Measurements from ENCODE around the gene POLR3H.
"Not testable (repeated sequence)": the region's sequence is repeated elsewhere in the genome, so short reads cannot be mapped to it uniquely, and the experiment has no call there.

POLR3H gene, protein sequence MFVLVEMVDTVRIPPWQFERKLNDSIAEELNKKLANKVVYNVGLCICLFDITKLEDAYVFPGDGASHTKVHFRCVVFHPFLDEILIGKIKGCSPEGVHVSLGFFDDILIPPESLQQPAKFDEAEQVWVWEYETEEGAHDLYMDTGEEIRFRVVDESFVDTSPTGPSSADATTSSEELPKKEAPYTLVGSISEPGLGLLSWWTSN

DNA sequence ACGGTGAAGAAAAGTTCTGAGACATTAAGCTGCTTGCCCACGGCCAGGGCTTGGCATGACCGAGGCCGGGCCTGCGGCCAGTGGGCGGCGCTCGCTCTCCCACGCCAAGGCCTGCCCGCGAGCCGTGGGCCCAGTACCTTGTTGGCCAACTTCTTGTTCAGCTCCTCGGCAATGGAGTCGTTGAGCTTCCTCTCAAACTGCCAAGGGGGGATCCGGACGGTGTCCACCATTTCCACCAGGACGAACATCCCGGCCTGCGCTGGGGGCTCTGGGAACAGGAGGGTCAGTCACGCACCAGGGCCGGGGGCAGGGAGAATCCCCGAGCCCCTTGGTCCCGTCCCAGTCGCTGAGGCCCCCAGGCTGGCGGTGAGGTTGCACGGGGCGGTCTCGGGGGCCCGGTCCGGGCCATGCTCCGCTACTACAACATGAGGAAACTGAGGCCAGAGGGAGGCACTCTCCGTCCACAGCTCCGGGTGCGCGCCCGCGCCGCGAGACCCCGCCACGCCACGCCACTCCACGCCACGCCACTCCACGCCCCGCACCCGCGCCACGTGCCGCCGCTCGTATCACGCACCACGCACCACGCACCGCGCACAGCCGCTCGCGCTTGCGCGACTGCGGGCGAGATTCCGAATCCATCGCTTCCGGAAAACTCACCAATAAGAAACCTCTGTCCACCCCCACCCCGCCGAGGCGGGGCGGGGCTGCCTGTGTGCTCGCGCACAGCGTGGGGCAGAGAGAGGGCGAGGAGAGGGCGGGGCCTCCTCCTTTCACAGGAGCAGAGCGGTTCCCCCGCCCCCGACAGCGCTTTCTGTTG, at the start of gene POLR3H:
TSS of gene POLR3H (minus strand) at position 617 of the 817 bp plus-strand sequence. CDS start at position 248, 369 bp downstream.
- H3K4me3 ChIP-seq (ENCODE audit: low read length) = peak within 1 kb of the TSS; percentile 91
- H3K9ac ChIP-seq (ENCODE audit: low read length) = peak within 1 kb of the TSS; percentile 97
- DNase-seq (ENCODE audit: low read depth) = peak; percentile 99
- no peaks in the 10 kb centered on the region for H3K36me3 ChIP-seq (ENCODE audit: control insufficient read depth, insufficient read depth, low read length, severe bottlenecking)
- no peaks in the 10 kb centered on the region for H3K9me3 ChIP-seq (ENCODE audit: control insufficient read depth, low read length)
- no peaks in the 10 kb centered on the region for H3K27me3 ChIP-seq (replicated peaks; ENCODE audit: control insufficient read depth, insufficient read depth, low read length)
- H3K4me1 ChIP-seq (ENCODE audit: control insufficient read depth, insufficient read depth, low read length) = peaks cover 39% of the 10 kb centered on the region

DNA sequence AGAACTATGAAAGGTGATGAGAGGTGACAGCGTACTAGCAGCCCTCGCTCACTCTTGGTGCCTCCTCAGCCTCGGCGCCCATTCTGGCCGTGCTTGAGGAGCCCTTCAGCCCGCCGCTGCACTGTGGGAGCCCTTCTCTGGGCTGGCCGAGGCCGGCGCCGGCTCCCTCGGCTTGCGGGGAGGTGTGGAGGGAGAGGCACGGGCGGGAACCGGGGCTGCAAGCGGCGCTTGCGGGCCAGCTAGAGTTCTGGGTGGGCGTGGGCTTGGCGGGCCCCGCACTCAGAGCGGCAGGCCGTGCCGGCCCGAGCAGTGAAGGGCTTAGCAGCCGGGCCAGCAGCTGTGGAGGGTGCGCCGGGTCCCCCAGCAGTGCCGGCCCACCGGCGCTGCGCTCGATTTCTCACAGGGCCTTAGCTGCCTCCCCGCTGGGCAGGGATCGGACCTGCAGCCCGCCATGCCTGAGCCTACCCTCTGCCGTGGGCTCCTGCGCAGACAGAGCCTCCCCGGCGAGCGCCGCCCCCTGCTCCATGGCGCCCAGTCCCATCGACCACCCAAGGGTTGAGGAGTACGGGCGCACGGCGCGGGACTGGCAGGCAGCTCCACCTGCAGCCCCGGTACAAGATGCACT, 49.2 kb upstream of the POLR3H start:
- H3K36me3 ChIP-seq (ENCODE audit: control insufficient read depth, insufficient read depth, low read length, severe bottlenecking); H3K9me3 ChIP-seq (ENCODE audit: control insufficient read depth, low read length); H3K9ac ChIP-seq (ENCODE audit: low read length); H3K4me3 ChIP-seq (ENCODE audit: low read length); H3K27me3 ChIP-seq (replicated peaks; ENCODE audit: control insufficient read depth, insufficient read depth, low read length); DNase-seq (ENCODE audit: low read depth): not testable (repeated sequence)
- H3K4me1 ChIP-seq (ENCODE audit: control insufficient read depth, insufficient read depth, low read length) = peaks cover 18% of the 10 kb centered on the region

DNA sequence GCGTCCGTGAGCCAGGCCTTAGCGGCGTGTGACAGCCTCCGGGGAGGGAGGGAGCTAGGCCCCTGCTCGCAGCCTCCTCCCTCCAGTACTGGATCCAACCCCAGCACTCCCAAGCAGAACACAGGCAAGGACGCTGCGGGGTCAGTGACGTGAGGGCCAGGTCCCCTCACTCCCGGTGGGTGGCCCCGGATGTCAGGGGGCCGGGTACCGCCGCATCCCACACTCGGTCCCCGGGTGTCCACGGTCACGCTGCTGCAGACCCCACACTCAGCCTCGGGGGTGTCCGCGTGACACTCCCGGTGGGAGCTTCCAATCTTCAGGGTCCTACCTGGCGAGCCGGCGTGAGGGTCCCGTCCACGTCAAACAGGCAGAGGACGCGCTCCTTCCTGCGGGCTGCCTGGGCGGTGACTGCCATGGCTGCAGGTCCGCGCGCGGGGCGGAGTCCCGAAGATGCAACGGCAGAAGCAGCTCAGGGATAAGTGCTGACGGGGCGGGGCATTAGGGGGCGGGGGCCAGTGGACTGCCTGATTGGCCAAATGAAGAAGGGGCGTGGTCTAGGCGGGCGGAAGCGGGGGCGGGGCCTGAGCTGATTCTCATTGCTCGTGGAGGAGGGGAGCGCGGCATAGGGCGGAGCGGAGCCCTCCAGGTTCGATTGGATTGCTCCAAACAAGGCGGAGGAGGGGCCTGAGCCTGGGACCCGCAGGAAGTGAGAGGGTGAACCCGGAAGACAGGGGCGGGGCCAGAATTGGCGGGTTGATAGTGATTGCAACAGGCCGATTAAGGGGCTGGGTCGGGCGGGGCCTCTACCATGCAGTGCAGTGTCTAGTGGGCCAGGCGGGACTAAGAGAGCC, 45.3 kb upstream of the POLR3H start, which contains the start of gene PMM1:
TSS of gene PMM1 (minus strand) at position 450 of the 851 bp plus-strand sequence. CDS start at position 415, 35 bp downstream.
- DNase-seq (ENCODE audit: low read depth) = peak; percentile 100
- H3K9ac ChIP-seq (ENCODE audit: low read length) = peak within 1 kb of the TSS; percentile 95
- H3K27me3 ChIP-seq (replicated peaks; ENCODE audit: control insufficient read depth, insufficient read depth, low read length) = no peaks in the 10 kb centered on the region
- peak within 1 kb of the TSS; percentile 98 for H3K4me3 ChIP-seq (ENCODE audit: low read length)
- peaks cover 16% of the 10 kb centered on the region for H3K4me1 ChIP-seq (ENCODE audit: control insufficient read depth, insufficient read depth, low read length)
- H3K36me3 ChIP-seq (ENCODE audit: control insufficient read depth, insufficient read depth, low read length, severe bottlenecking) = peaks cover 6% of the 10 kb centered on the region
- H3K9me3 ChIP-seq (ENCODE audit: control insufficient read depth, low read length) = no peaks in the 10 kb centered on the region

DNA sequence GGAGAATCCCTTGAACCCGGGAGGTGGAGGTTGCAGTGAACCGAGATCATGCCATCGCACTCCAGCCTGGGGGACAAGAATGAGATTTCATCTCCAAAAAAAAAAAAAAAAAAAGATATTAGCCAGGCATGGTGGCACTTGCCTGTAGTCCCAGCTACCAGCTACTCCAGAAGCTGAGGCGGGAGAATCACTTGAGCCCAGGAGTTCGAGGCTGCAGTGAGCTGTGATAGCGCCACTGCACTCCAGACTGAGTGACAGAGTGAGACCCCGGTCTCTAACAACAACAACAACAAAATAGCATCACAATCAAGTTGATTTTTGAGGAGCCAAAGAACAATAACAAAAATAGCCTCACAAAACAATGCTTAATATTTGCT, 43.1 kb upstream of the POLR3H start:
- Histone ChIP-seq H3K9ac (ENCODE audit: low read length) (peak overlapping the region; percentile 95), H3K9me3 (ENCODE audit: control insufficient read depth, low read length) (no peaks in the 10 kb centered on the region), H3K4me3 (ENCODE audit: low read length) (peak overlapping the region; percentile 21), H3K36me3 (ENCODE audit: control insufficient read depth, insufficient read depth, low read length, severe bottlenecking) (peaks cover 27% of the 10 kb centered on the region), H3K4me1 (ENCODE audit: control insufficient read depth, insufficient read depth, low read length) (peaks cover 16% of the 10 kb centered on the region), H3K27me3 (replicated peaks; ENCODE audit: control insufficient read depth, insufficient read depth, low read length) (no peaks in the 10 kb centered on the region)
- no peak for DNase-seq (ENCODE audit: low read depth)

DNA sequence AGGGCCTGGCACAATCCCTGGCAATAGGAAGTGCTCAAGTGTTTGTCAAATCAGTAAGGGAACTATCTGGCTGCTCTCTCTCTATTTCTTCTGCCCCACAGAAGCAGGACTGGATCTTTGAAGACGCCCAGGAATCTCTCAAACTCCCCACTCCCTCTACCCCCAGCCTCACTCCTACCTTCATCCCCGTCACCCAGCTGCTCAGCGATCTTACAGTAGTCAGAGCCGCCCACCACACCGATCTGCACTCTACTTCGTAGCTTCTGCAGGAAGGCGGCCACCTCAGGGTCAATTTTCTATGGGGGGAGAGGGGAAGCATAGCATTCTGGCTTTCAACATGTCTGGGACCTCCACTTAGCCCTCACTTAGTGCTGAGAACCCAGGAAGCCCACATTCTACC, 41.6 kb upstream of the POLR3H start:
- no peak for DNase-seq (ENCODE audit: low read depth)
- no peak overlapping the region for H3K4me3 ChIP-seq (ENCODE audit: low read length)
- H3K4me1 ChIP-seq (ENCODE audit: control insufficient read depth, insufficient read depth, low read length) = peaks cover 16% of the 10 kb centered on the region
- H3K9ac ChIP-seq (ENCODE audit: low read length) = no peak overlapping the region
- no peaks in the 10 kb centered on the region for H3K27me3 ChIP-seq (replicated peaks; ENCODE audit: control insufficient read depth, insufficient read depth, low read length)
- H3K9me3 ChIP-seq (ENCODE audit: control insufficient read depth, low read length) = no peaks in the 10 kb centered on the region
- peaks cover 31% of the 10 kb centered on the region for H3K36me3 ChIP-seq (ENCODE audit: control insufficient read depth, insufficient read depth, low read length, severe bottlenecking)

DNA sequence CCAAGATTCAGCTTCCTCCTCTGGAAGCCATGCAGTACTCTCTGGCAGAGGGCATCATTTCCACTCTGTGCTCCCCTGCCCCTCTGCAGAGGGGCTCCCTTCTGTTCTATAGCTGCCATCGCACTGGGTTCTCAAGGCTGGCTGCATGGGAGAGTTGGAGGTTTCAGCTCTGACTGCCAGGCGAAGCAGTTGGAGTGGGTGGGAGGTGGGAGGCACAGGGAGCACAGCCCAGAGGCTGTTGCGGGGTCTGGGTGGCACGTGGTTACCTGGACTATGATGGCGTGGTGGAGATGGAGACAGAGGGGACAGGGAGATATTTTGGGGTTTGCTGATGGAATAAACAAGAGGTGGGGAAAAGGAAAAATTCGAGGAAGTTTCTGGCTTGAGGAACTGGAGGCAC, 40.6 kb upstream of the POLR3H start:
- Histone ChIP-seq H3K27me3 (replicated peaks; ENCODE audit: control insufficient read depth, insufficient read depth, low read length) (no peaks in the 10 kb centered on the region), H3K4me3 (ENCODE audit: low read length) (no peak overlapping the region), H3K9ac (ENCODE audit: low read length) (no peak overlapping the region), H3K36me3 (ENCODE audit: control insufficient read depth, insufficient read depth, low read length, severe bottlenecking) (peaks cover 37% of the 10 kb centered on the region), H3K9me3 (ENCODE audit: control insufficient read depth, low read length) (no peaks in the 10 kb centered on the region), H3K4me1 (ENCODE audit: control insufficient read depth, insufficient read depth, low read length) (peaks cover 16% of the 10 kb centered on the region)
- DNase-seq (ENCODE audit: low read depth) = no peak

DNA sequence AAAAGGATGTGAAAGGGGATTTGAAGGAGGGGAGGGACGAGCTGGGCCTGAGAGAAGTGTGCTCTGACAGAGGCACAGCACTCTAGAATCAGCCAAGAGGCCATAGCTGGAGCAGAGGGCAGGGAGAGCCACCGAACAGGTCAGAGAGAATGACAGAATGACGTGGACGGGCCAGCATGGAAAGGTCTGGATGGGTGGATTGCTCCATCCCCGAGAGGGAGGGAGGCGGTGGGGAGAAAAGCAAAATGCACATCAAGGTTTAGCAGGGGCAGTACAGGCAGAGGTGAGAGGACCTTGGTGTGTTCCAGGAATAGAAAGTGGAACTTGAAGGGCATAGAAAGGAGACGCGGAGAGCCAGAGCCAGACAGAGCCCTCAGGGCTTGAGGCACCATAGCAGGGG, 38.4 kb upstream of the POLR3H start:
- H3K9ac ChIP-seq (ENCODE audit: low read length) = no peak overlapping the region
- no peak for DNase-seq (ENCODE audit: low read depth)
- peaks cover 59% of the 10 kb centered on the region for H3K36me3 ChIP-seq (ENCODE audit: control insufficient read depth, insufficient read depth, low read length, severe bottlenecking)
- H3K4me1 ChIP-seq (ENCODE audit: control insufficient read depth, insufficient read depth, low read length) = peaks cover 4% of the 10 kb centered on the region
- no peaks in the 10 kb centered on the region for H3K9me3 ChIP-seq (ENCODE audit: control insufficient read depth, low read length)
- H3K27me3 ChIP-seq (replicated peaks; ENCODE audit: control insufficient read depth, insufficient read depth, low read length) = no peaks in the 10 kb centered on the region
- H3K4me3 ChIP-seq (ENCODE audit: low read length) = no peak overlapping the region

DNA sequence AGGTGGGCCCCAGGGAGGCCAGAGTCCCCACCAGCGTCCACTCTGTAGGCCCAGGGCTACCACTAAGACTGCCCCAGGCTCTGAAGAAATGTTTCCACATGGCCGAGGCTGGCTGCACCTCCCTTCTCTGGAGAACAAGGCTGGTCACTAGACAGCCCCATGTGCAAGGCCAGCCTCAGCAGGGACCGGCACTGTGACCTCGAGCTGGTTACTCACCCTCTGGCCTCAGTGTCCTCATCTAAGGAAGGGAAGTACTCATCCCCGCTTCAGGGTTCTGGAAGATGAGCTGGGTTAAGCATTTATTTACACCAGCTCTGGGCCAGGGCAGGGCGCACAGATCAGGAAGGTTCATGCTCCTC, 35.7 kb upstream of the POLR3H start:
- Histone ChIP-seq H3K36me3 (ENCODE audit: control insufficient read depth, insufficient read depth, low read length, severe bottlenecking) (peaks cover 67% of the 10 kb centered on the region), H3K4me3 (ENCODE audit: low read length) (no peak overlapping the region), H3K9ac (ENCODE audit: low read length) (no peak overlapping the region), H3K27me3 (replicated peaks; ENCODE audit: control insufficient read depth, insufficient read depth, low read length) (no peaks in the 10 kb centered on the region), H3K4me1 (ENCODE audit: control insufficient read depth, insufficient read depth, low read length) (peaks cover 6% of the 10 kb centered on the region), H3K9me3 (ENCODE audit: control insufficient read depth, low read length) (no peaks in the 10 kb centered on the region)
- DNase-seq (ENCODE audit: low read depth) = no peak

DNA sequence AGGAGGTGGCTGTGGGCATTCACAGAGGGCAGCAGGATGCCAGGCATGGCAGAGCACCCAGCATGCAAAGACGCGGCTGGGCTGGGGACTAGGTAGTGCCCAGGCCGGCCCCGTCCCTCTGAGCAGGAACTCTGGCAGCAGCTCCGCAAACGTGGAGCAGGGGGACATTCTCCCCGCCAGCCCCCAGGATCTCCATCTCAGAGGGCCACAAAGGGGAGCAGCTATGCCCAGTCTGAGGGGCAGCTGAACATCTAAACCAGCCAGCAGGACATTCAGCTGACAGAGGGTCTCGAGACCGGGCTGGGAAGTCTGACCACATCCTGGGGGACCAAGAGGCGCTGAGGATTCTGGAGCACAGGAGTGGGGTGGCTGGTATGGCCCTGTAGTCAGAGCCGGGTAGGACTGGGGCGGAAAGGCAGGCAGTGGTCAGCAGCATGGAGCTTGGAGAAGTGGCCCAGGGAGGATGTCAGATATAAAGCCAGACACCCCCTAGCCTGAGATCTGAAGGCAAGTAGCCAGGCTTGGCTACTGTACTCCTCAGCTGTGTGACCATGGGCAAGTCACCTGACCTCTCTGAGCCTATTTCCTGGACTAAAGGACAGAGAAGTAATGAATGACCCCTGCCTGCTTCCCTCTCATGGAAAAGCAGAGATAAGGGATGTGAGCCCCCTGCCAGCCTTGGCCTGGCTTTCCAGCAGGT, 35.2 kb upstream of the POLR3H start:
- DNase-seq (ENCODE audit: low read depth) = no peak
- H3K9me3 ChIP-seq (ENCODE audit: control insufficient read depth, low read length) = no peaks in the 10 kb centered on the region
- no peak overlapping the region for H3K4me3 ChIP-seq (ENCODE audit: low read length)
- peaks cover 62% of the 10 kb centered on the region for H3K36me3 ChIP-seq (ENCODE audit: control insufficient read depth, insufficient read depth, low read length, severe bottlenecking)
- no peaks in the 10 kb centered on the region for H3K27me3 ChIP-seq (replicated peaks; ENCODE audit: control insufficient read depth, insufficient read depth, low read length)
- peaks cover 11% of the 10 kb centered on the region for H3K4me1 ChIP-seq (ENCODE audit: control insufficient read depth, insufficient read depth, low read length)
- H3K9ac ChIP-seq (ENCODE audit: low read length) = no peak overlapping the region

DNA sequence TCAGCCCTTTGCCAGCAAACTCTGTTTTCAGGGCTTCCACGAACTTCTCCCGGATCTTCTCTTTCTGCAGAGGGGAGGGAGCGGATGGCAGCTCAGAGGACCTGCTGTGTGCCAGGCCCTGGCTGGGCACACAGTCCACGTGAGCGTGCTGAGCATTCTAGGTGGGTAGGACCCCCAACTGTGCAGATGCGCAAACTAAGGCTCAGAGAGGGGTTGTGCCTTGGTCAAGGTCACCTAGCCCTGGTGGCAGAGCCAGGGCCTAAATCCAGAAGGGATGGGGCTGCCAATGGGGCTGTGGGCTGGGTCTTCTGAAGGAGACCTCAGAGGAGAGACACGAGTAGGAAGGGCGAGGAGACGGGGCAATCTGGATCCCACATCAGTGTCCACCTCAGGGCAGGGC, 34.5 kb upstream of the POLR3H start:
- peaks cover 13% of the 10 kb centered on the region for H3K4me1 ChIP-seq (ENCODE audit: control insufficient read depth, insufficient read depth, low read length)
- no peaks in the 10 kb centered on the region for H3K27me3 ChIP-seq (replicated peaks; ENCODE audit: control insufficient read depth, insufficient read depth, low read length)
- H3K36me3 ChIP-seq (ENCODE audit: control insufficient read depth, insufficient read depth, low read length, severe bottlenecking) = peaks cover 56% of the 10 kb centered on the region
- H3K9me3 ChIP-seq (ENCODE audit: control insufficient read depth, low read length) = no peaks in the 10 kb centered on the region
- no peak overlapping the region for H3K9ac ChIP-seq (ENCODE audit: low read length)
- no peak for DNase-seq (ENCODE audit: low read depth)
- no peak overlapping the region for H3K4me3 ChIP-seq (ENCODE audit: low read length)
